ENCODE results near the gene GANAB.
"Not testable (repeated sequence)": the region's sequence is repeated elsewhere in the genome, so short reads cannot be mapped to it uniquely, and the experiment has no call there.

Gene GANAB

GRCh38 chr11:62600367-62601121, 45.9 kb downstream of the GANAB start:
- no peak for DNase-seq

- no peak for DNase-seq
These were observed 46.5 kb downstream of the GANAB start for GRCh38 chr11:62599901-62600300.

GRCh38 chr11:62599069-62599696, 47.2 kb downstream of the GANAB start:
- DNase-seq, result peak; percentile 98

- DNase-seq, result no peak
These were observed 51.3 kb downstream of the GANAB start for GRCh38 chr11:62595124-62595523.

DNA sequence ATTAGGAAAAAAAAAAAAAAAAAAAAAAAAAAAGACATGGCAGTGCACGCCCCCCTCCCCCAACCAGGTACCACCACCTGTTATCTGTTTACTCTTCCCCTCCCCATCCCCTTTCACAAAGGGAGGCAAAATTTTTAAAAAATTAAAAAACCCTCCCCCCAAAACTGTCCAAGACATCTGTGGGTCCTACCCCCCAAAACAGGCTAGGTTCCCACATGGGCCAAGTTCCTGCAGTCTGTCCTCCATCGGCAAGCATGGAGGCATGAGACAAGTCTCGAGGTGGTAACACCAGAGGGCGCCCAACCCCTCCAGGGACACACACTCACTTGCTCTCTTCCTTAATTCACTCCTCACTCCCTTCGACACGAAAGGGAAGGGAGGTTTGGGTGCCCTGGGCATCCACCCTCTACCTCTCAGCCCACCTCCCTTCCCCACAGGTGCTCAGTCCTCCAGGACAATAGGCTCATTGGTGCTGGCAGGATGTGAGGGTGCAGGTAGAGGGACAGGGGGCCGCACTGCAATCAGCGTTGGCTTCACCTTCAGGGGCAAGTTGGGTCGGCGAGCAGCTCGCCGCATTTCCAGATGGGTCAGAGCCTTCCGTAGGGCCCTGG, 52.9 kb downstream of the GANAB start:
- peak; percentile 36 for DNase-seq

DNA sequence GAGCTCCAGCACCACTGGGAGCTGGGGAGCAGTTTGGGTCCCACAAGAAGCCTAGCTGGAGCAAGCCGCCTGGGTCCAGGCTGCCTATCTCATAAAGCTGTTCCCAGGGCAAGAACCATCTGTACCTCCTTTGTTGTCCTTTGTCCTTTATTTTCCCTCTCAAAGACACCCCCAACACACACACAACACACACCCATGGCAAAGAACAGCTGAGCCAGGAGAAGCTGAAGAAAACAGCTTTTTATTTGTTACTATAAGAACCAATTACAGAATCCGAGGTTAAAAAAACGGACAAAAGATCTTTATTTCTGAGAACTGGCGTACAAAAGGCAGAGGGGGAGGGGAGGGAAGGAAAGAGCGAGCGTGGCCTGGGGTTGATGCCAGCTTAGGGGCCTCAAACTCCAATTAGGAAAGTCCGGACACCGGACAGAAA, 53.4 kb downstream of the GANAB start:
- no peak for DNase-seq

GRCh38 chr11:62592146-62592815, 54.1 kb downstream of the GANAB start:
- DNase-seq, result no peak

DNA sequence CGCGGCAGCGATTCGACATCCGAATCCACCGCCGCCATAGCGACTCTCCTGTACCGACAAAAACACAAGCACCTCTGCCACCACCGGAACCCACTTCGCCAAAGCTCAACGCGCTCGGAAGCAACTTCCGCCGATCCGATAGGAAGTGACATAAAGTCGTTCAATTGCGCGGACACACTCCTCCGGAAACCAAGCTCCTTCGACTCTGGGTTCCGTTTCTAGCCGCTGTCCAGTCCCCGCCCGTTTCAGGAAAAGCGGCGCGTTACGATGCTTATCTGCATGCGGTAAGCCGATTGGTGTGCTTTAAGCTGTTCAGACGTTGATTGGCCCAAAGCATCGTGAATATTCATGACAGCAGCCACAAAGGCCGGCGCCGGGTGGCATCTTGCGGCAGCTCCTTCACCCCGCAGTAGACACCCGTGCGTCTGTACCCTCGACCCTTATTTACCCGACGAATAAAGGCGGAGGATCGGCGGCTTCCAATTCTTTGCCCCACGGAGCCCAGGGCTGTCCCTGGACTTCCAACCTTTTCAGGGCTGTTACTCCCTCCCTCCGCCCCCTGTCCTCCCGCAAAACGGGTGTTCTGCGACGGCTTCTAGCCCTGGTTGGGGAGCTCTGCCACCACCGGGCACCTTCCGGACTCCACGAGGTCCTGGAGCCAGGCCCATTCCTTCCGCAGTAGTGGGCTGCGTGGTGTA, 54.8 kb downstream of the GANAB start, which contains the start of gene TUT1:
Gene TUT1, minus strand, starts transcription at position 76 of the 698 bp plus-strand sequence. Its CDS starts 38 bp downstream, at position 38.
- DNase-seq, result peak; percentile 99

- no peak for DNase-seq
These were observed 57.3 kb downstream of the GANAB start for GRCh38 chr11:62588966-62589637.

- DNase-seq, result not testable (repeated sequence)
These were observed 61.1 kb downstream of the GANAB start for GRCh38 chr11:62585356-62585755.

DNA sequence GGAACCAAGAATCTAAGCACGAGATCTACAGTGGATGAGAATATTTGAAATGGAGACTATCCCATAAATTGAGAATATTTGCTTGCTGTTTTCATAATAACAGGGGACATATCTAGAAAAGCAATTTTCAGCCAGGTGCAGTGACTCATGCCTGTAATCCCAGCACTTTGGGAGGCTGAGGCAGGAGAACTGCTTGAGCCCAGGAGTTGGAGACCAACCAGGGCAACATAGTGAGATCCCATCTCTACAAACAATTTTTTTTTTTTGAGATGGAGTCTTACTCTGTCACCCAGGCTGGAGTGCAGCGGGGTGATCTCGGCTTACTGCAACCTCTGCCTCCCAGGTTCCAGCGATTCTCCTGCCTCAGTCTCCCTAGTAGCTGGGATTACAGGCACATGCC, 64.7 kb downstream of the GANAB start:
- DNase-seq, result not testable (repeated sequence)

- DNase-seq, result no peak
These were observed 65.3 kb downstream of the GANAB start for GRCh38 chr11:62580959-62581715.

- no peak for DNase-seq
These were observed 67.2 kb downstream of the GANAB start for GRCh38 chr11:62579252-62579651.

DNA sequence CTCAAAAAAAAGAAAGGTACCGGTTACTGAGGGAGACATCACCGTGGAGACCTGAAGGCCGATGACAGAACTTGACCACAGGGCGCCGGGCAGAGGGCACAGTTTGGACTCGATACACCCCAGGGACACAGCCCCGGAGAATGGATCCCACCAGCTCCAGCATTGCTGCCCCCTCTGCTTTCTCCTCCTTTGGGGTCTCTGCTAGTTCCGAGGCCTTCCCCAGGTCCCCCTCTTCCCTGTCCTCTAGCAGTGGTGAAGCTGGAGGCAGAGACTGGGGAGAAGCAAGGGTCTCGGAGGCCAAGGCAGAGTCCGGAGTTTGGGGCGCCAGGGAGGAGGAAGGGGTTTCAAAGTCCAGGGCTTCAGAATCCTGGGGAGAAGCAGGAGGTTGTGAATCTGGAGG, 67.9 kb downstream of the GANAB start:
- no peak for DNase-seq

DNA sequence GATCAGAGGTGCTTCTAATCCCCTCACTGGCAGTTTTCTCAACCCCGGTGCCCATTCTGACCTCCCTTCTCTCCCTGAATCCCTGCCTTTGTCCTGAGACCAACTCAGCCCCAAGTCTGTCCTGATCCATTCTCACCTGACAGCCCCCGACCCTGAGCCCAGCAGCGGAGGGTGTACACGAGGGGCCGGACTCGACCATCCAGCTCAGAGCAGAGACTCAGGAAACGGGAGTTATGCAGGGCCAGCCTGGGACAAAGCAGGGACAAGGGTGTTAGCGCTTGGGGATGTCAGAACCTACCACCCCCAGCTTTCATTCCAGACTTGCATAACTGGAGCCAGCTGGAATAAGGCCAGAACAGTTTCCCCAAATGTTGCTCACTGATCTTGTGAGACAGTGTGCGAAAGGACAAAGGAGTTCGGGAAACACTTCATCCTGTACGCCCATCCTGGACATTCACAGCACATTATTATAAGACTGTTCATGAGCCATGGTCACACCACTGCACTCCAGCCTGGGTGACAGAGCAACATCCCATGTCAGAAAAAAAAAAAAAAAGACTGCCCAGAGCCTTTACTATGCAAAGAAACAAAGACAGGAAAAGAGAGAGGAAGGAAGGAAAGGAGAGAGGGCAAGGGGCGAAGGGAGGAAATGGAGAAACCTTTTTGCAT, 69.2 kb downstream of the GANAB start:
- DNase-seq, result no peak

DNA sequence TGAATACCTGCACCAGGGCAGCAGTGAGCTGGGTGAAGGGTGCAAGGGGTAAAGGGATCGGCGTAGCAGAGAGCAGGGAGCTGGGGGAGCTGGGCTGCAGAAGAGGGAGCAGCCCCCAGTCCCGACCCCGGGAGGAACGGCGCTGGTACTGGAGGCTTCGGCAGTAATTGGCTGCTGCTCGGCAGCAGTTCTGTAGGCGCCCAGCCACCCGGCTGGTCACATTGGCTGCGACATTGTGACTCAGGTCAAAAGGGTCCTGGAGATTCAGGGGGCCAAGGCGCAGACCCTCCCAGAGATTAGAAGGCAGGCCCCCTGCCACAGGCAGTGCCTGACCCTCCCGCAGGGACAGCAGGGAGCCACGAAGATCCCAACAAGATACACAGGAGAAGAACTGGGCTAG, 70.6 kb downstream of the GANAB start:
- DNase-seq, result no peak

DNA sequence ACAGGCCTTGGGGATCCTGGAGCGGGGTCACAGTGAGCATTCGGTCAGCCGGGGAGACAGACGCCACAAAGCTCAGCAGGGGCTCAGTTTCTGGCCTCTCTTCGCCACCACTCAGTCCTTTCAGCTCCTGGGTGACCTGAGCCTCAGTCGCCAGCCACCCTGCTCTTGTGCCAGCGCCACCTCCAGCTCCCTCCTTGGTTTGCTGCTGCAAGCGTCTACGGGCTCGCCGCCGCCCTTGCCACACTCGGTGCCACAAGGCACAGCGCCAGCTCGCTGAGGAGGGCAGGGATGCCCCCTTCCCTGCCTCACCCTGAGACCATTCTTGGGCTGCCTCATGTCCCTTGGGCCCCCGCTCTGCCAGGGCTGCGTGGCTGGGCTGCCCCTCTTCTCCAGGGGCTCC, 71.3 kb downstream of the GANAB start:
- no peak for DNase-seq
